Cerebellar nuclear complex (tissue), 1 donor: ENCODE data around the gene RNASET2.
"Not testable (repeated sequence)": the region's sequence is repeated elsewhere in the genome, so short reads cannot be mapped to it uniquely, and the experiment has no call there.

Source experiments
- DNase-seq, 2 experiments: peaks; one replicate each; lab custom pipeline; 2025; lab: John Stamatoyannopoulos, UW

The RNASET2 gene

DNA sequence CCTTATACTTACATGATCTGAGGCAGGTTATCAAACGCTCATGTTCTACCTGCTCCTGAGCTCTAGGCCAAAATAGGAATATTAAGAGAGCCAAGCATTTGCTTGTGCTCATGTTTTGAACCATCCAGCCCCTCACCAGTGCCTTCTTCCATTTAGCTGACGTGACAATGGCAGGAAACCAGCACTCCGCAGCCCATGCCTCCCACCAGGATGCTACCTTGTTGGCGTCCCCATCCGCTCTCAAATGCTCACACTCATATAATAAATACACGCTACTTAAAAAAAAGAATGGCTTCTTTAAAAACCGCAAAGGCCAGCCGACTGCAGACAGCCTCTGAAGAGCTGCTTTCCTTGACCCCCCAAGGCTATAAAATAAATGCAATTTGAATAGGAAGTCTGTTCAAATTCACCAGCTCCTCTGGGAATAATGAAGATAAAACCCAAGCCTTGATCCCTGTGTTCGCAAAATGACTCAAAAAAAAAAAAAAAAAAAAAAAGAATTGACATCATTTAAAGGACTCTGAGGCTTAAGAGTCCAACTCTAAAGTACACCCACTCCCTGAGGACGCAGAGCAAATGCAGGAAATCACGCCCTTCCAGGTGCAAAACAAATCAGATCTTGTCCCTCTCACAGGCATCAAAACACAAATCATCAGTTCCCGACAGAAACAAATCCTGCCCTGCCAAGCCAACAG, 29.0 kb downstream of the RNASET2 start:
- DNase-seq, result no peak

DNA sequence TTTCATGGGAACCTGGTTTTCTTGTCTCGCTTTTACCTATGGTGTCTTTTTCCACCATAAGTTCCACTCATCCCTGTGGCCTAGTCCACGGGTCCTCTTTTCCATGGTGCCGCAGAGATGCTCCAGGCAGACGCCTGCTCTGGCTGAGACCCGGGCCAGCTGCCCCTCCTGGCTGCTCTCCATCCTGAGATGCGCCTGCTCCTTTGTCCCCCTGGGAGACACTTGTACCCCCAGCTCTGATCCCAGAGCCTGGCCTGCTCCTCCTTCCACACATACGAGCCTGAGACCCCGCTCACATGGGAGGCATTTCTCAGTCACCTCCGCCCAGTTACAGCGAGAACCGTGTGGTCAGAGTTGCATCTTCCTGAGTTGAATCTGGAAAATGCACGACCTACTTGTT, 29.6 kb downstream of the RNASET2 start:
- no peak for DNase-seq

DNA sequence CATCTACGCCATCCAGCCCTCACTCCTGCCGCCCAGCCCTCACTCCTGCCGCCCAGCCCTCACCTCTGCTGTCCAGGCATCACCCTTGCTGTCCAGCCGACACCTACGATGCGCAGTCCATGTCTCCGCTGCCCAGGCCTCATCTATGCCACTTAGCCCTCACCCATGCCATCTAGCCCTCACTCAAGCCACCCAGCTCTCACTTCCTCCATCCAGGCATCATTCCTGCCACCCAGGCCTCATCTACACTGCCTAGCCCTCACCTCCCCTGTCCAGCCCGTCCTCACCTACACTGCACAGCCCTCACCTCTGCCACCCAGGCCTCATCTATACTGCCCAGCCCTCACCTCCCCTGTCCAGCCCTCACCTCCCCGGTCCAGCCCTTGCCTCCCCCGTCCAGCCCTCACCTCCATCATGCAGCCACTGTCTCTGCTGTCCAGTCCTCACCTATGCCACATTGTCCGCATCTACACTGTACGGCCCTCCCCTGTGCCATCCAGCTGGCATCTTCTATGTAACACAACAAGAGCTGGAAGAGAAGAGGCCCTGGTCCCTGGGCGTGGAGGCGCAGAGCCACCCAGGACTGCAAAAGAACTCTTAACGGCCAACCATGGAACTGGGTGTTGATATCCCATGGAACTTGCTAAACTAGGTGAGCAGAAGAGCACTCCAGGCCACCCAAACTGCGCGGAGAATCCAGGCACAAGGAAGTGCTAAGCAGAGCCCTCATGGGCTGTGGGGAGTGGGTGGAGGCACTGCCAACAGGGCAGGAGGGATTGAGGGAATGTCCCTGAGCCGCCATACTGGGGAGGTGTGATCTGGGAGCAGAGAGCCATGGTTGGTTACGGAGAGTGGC, 31.0 kb downstream of the RNASET2 start:
- DNase-seq, result no peak

DNA sequence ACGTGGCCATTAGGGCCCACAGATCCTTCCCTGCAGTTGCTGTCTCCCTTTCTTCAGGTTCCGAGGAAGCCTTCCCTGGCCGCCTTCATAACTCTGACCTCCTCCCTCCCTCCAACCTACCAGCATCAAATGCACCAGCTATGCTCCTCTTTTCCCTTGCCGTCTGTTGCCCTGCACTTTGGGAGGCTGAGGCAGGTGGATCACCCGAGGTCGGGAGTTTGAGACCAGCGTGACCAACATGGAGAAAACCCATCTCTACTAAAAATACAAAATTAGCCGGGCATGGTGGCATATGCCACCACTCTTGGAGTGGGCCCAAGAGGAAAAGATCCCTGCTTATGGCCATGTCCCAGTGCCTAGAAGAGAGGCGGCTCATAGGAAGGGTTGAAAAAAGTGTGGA, 31.8 kb downstream of the RNASET2 start:
- DNase-seq, result no peak

DNA sequence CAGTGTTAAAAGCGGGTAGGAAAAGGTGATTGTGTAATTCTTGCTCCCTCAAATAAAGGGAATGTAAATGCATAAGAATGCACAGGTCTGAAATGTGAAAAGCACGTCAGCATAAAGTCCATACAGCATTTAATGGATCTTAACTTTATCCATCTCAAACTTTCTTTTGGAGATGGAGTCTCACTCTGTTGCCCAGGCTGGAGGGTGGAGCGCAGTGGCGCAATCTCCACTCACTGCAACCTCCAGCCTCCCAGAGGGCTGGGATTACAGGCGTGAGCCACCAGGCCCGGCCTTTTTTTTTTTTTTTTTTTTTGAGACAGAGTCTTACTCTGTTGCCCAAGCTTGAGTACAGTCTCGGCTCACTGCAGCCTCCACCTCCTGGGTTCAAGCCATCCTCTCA, 33.4 kb downstream of the RNASET2 start:
- no peak for DNase-seq

DNA sequence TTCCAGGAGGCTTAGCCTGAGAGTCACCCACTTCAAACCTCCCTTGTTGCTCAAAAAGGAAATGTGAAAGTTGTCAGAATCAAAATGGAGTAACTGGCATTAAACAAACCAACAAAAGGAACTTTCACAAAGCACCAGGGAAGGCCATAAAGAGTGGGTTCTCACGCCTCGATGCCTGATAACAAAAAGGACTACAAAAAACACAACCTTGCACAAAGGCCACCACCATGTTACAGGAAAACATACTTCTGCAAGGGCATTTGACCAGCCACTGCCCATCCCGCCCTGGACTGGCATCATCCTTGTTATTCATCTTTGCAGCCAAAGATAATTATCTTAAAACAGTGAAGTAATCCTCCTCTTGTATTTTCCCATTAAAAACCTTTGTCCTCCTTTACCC, 34.8 kb downstream of the RNASET2 start:
- no peak for DNase-seq

DNA sequence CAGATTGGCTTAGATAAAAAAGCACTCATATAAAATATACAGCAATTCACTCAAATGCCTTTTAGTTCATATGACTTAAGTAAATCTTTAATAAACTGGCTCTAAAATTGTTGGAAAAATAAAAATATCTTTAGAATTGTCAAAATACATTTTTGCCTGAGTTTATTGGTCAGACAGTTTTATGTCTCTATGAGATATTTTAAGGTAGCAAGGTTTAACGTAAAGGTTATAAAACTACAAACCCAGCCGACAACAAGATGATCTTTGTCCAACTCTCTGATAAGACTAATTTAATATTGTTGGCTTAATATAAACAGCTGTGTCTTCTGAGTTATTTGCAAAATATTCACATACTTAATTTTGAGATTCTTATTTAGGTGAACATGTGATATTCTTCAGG, 39.5 kb downstream of the RNASET2 start:
- DNase-seq, result no peak

DNA sequence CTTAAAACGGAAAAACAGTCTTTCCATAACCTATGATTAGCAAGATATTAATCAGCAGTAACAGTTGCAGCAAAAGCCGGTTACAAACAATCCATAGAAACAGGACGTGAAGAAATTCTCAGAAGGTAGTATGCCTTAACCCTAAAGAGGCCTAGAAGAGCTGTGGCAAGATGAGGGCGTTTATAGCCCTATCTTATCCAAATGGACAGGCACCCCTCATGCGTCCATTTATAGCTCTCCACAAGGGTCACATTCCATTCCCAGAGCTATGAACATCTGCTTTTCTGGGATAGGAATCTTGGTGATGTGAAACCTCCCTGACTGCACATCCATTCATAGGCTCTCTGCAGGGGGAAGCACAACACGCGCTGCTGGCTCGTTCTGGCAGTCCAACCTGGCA, 40.9 kb downstream of the RNASET2 start:
- DNase-seq, result not testable (repeated sequence)

DNA sequence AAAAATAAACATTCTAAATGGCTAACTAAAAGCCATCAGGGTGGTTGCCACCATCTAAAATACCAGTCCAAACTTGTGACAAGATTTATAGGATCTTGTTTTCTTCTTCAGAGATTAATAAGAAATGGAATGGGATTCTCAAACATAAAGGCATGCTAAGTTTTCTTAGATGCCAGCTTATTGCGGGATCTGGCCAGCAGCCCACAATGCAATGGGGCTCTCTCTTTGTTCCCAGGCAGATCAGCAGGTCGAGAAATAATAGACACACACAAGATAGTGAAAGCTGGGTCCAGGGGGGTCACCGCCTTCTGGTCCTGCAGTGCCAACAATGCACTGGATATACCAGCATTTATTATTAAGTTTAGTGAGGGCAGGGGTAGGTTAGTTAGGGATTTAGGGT, 41.4 kb downstream of the RNASET2 start:
- not testable (repeated sequence) for DNase-seq

DNA sequence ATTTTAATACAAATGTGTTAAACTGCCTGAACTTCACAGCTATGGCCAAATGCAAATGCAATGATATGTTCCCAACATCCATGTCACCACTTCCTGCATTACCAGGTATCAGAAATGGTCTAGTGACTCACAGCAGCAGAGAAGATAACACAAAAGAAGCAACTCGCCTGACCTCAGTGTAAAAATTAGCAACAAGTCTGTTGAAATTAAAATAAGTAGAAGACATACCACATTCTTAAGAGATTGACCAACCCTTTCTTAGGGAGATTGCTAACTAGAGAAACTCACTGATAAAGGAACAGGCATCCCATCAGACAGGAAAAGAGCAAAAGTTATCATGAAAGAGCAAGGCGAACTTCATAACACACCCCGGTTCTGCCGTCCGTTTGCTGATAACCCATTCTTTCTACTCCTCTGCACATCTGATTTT, 45.1 kb downstream of the RNASET2 start:
- no peak for DNase-seq

DNA sequence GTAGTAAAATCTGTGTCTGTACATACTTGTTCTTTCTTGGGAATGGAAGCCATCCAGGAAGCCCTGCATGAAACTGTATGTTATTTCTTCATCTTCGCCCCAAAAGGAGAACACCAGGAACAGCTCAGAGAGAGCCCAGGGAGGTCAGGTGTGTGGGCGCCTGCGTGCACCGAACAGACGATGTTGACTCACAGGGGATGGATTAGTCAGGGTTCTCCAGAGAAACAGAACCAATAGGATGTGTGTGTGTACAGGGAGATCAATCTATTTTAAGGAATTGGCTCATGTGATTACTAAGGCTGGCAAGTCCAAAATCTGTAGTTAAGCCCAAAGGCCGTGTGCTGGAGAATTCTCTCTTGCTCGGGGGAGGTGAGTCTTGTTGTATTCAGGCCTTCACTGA, 45.7 kb downstream of the RNASET2 start:
- DNase-seq, result no peak

DNA sequence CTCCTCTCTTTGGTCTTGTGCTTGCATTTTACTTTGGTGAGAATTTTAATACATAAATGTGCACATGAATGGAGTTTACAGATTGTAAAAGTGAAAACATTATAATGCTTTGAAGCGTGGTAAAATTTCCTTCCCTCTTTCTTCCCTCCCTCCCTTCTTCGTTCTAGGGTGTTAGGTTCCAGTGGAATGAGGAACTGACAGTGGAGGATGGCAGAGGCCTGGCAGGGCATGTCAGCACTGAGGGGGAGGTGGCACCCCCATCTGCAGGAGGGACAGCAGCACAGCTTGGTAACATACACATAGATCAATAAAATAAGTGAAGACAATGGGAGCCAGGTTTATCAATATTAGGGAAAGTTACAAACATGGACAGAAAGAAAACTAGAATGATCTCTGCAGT, 47.5 kb downstream of the RNASET2 start:
- DNase-seq, result no peak

DNA sequence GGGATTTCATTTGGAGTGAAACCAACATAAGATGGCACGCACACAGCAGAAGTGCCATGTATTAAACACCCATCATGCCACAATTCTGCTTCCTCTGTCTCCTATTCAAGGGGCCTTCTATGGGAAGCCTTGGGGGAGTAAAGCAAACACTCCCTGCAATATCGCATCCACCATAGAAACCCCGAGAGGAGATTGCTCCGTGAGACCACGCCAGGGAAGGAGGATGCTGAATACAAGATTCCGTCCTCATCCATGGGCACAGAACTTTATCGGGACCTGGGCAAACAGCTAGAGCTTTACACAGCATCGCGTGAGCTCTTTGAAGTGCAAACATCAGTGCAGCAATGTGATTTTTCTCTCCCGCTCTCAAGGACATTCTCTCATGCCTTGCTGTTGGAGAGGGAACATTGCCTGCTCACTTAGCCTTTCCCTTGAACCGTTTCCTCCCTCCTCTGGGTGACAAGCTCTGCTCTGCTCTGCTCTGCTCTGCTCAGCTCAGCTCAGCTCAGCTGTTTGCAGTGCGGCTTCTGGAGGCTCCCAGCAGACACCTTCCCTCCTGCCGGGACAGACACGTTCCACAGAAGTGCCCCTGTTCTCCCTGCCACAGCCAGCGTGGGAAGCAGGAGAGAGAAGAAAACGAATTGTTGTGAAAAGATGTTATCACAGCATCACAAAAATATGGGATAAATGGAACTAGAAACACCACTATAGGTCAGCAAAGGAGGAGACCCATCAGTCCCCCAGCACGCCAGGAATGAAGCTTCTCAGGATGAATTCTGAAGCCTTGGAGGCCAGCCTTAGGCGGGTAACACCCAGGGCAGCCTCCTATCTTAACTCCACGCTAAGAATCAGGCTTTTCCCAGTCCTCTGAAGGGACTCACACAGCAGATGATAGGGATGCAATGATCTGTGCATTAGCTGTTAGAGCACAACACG, 48.2 kb downstream of the RNASET2 start:
- no peak for DNase-seq

DNA sequence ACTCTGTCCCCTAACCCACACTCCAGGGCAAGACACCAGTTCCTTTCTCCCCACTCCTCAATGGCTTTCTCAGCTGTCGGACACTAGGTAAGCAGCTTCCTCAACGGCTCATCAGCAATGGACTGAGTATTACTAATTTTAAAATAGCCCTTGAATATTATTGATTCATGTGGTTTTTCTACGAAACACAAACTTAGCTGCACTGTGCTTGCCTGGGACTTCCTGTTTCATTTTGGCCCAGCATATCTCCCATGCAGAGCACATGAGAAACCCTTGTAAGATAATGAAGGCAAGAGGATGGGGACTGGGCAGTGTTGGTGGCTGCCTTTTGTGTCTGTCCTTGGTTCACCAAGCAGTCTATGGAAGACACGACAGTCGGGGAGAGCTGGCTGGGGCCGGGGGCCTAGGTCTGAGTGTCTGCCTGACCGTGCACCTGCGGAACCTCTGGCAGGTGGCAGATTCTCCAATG, 48.9 kb downstream of the RNASET2 start:
- DNase-seq, result no peak

DNA sequence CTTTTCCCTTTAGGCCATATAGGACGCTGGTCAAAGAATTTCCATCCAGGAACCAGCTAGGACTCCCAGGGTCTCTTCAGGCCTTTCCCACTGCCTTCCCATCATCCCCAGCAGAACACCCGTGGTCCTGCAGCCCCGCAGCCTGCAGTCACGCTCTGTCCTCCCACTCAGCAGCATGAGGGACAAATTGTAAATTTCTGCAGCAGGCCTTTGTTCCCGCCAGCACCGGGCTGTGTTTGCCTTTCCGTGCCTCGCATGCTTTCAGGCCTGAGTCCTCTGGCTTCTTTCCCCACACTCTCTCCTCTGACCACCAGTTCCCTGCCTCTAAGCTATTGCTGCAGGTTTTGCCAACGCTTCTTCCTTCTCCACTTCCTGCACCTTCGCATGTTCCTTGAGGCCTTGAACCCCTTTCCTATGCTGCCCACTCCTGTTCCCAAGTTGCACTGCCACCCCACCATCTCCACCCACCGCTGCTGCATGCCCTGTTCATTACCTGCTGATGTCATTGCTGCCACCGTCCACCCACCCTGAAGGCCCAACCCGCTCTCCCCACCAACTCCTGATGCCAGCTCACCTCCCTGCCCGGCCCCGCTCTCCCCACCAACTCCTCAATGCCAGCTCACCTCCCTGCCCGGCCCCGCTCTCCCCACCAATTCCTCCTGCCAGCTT, 49.8 kb downstream of the RNASET2 start:
- no peak for DNase-seq

DNA sequence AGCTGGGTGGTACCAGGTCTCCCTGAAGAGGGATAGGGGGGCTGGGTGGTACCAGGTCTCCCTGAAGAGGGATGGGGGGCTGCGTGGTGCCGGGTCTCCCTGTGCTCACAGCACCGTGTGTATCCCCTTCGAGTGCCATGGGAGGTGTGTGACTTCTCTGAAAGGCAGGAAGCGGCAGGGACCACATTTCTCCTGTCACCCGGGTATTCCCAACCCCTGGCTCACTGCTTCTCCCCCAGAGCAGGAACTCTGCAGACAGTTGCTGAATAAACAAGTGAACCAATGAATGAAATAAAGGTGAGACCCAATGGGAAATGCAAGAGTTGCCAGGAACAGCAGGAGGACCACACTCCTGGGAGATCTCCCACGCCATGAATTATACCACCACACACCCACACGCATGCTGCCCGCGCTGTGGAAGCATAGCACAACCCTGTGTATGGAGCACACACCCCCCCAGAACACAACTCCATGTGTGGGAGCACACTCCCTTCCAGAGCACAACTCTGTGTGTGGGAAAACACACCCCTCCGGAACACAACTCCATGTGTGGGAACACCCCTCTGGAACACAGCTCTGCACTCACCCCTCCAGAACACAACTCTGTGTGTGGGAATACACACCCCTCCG, 50.7 kb downstream of the RNASET2 start:
- DNase-seq, result no peak

DNA sequence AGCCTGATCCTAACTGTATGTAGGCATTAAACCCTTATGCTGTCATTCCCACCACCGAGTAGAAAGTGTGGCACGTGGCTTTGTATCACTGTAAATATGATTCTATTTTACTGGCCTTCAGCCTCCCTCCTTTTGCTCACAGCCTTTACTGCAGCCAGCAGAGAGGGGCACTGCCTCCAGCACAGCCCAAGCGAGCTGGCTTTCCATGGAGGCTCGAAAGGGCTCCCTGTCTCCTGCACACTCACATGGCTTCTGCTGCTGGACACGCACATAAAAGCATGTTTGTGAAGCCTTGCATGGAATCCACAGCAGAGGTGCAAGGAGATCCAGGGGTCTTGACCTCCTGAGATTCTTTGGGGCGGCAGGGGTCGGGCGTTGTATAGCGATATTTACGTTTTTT, 51.3 kb downstream of the RNASET2 start:
- no peak for DNase-seq

DNA sequence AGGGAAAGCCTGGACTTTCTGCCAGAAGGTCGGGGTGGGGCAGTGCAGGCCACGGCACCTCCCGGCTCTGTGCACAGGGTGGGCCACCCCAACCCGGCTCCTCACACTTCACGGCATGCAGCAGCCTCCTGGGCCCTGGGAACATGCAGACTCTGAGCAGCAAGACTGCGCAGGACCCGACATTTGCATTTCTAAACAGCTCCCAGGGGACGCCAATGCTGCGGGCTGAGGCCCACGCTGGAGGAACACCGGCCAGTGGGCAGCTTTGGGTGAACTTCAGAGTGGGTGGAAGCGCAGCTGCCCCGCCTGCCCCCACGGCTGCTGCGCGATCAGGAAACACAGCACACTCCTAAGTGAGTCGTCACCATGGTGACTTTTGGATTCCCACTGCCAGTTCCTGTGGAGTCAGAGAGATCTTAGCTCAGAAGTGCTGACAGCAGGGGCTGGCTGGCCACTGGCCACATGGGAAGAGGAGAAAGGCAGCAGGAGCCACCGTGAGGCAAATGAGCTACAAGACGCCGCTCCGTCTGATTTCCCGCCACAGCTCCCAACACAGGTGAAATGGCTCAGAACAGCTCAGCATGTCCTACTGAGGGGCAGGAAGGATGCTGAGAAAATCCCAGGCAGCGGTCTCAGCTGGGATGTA, 52.1 kb downstream of the RNASET2 start:
- no peak for DNase-seq

DNA sequence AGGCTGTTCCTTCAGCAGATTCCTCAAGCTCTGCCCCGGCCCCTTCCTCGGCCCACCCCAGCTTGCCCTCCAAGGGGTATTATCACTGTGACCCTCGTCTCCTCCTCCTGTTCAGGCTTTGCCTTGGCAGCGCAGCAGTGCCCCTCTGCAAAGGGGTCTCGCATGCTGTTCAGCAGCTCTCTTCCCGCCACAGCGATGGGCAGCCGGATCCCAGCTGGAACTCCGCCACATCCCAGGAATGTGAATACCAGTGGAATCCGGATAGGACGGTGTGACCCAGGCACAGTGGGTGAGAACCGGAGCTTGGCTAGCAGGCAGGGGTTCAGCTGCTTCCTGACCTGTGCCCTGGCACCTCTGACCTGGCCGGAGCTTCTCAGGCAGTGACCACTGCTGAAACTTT, 52.9 kb downstream of the RNASET2 start:
- no peak for DNase-seq

DNA sequence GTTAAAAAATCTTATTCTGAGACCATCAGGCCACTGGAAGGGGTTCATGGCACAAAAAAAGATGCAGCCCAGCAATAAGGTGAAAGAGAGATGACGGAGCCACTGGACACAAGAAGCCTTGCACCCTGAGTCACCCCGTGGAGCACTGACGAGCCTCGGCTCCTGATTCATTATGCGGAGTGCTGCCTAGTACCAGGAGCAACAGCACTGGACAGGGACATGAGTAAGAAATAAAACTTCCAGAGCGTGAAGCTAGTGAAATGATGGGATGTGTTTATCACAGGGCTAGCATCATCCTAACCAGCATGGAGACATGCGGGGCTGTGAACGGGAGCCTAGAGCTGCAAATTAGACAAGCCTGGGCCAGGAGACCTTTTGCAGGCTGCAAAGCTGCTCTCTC, 53.3 kb downstream of the RNASET2 start:
- no peak for DNase-seq
